ENCODE measurements around the gene AKR1A1.
A peak's percentile ranks its signal among the peaks of the same experiment; 100 is the strongest.

Gene AKR1A1

DNA sequence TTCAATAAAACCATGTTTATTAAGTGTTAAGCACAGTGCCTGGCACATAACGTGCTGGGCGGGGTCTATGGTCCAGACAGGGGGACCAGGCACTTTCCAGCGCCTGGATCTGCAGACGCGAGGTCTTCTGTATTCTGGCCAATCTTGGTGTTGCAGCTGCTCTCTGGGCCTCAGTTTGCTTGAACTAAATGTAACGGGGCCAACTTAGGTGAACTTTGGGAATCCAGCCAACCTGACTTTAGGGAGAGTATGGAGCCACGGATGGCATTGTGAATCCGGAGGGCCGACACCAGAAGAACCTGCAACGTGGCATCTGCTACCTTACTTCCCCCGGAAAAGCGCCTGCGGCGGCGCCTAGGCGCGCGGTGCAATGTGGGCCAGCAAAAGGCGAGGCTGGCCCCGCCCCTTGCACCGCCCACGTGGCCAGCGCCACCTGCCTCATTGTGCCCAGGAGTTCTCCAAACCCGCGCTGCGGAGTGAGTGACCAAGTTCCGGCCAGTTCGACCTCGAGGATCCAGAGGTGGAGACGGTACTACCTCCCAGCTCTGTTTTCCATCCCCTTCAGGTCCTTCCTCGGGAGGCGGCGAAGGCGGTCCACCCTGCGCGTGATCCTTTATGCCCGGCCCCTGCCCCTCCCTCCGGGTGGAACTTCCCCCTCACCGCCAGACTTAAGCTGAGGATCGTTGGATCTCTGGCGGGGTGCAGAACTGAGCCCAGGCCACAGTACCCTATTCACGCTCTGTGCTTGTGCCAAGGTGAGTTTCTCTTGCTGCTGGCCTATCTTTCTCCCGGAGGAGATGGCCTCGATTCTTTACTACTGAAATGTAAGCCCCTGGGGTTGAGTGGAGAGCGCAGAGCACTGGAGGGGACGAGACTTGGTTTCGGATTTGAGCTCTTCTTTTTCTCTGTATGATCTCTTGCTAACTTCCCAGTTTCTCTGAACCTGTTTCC is at the start of gene AKR1A1:
TSS of gene AKR1A1 (plus strand) at position 426 of the 951 bp plus-strand sequence. CDS start 10,969 bp downstream, outside the sequence.
- no peaks in the 10 kb centered on the region for H3K9me3 ChIP-seq (ENCODE audit: control insufficient read depth in 1 of 2, low read length in 2 of 2)
- peak within 1 kb of the TSS; percentile 76 to 86 for H3K9ac ChIP-seq (ENCODE audit: low read depth in 1 of 2, low read length in 2 of 2)
- H3K27me3 ChIP-seq (ENCODE audit: control insufficient read depth in 1 of 2, insufficient read depth in 2 of 2, low read length in 2 of 2), result no peaks in the 10 kb centered on the region
- H3K4me1 ChIP-seq (ENCODE audit: control insufficient read depth in 1 of 2, insufficient read depth in 2 of 2, low read length in 2 of 2), result peaks cover 12 to 25% of the 10 kb centered on the region in 2 donors
- H3K27ac ChIP-seq (ENCODE audit: low read depth, low read length), result peak within 1 kb of the TSS; percentile 86
- peaks cover 0 to 3% of the 10 kb centered on the region in 2 donors for H3K36me3 ChIP-seq (ENCODE audit: control insufficient read depth in 1 of 2, insufficient read depth in 2 of 2, low read length in 2 of 2)
- peak within 1 kb of the TSS; percentile 88 to 90 for H3K4me3 ChIP-seq (ENCODE audit: low read depth in 1 of 2, low read length in 2 of 2)

DNA sequence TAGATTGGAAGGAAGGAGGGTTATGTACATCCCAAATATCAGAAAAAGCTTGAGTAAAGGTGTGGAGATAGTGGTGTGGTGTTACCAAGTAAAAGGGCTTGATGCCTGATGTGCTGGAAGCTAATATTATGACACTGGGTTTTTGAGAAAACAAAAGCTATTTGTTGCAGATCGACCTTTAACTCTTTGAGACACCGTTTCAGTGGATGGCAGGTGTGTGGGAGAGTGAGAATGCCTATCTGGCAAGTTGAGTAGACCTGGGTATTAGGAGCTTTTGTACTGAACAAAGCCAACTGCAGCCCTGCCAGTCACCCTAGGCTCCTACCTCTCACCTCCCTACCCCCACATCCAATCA is 49.1 kb upstream of the AKR1A1 start:
- Histone ChIP-seq H3K27me3 (ENCODE audit: control insufficient read depth in 1 of 2, insufficient read depth in 2 of 2, low read length in 2 of 2) (no peaks in the 10 kb centered on the region), H3K27ac (ENCODE audit: low read depth, low read length) (no peak overlapping the region), H3K9me3 (ENCODE audit: control insufficient read depth in 1 of 2, low read length in 2 of 2) (no peaks in the 10 kb centered on the region), H3K9ac (ENCODE audit: low read depth in 1 of 2, low read length in 2 of 2) (peak overlapping the region; percentile 25 to 48), H3K4me1 (ENCODE audit: control insufficient read depth in 1 of 2, insufficient read depth in 2 of 2, low read length in 2 of 2) (peaks cover 25 to 27% of the 10 kb centered on the region in 2 donors), H3K36me3 (ENCODE audit: control insufficient read depth in 1 of 2, insufficient read depth in 2 of 2, low read length in 2 of 2) (peaks cover 0 to 4% of the 10 kb centered on the region in 2 donors), H3K4me3 (ENCODE audit: low read depth in 1 of 2, low read length in 2 of 2) (peak overlapping the region in 1 of 2 donors; percentile 99)

DNA sequence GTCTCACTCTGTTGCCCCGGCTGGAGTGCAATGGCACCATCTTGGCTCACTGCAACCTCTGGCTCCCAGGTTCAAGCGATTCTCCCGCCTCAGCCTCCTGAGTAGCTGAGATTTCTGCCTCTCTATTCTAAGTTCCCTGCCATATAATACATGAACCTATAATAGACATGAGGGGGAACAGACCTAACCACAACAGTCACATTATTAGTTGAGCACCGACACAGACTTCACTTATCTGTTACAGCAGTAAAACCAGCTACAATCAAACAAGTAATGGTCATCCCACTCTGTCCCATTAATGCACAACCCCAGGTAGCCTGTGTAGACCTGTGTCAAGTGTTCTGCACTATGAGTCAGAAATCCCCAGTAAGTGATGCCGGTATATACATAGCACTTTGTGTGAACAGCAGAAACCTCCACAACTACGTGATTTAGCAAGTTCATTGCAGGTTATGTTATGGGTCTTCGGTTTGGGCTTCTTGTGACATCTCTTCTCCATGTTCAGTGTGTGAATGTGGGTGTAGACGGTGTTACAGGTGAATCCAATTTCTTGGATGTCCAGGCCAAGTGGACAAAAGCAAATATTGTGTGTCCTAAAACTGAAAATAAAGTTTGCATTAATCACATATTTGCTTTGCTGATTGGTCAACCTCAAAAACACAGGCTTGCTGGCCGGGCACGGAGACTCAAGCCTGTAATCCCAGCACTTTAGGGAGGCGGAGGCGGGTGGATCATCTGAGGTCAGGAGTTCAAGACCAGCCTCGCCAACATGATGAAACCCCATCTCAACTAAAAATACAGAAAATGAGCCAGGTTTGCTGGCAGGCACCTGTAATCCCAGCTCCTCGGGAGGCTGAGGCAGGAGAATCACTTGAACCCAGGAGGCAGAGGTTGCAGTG is 46.9 kb upstream of the AKR1A1 start:
- Histone ChIP-seq H3K4me3 (ENCODE audit: low read depth in 1 of 2, low read length in 2 of 2) (no peak overlapping the region), H3K27me3 (ENCODE audit: control insufficient read depth in 1 of 2, insufficient read depth in 2 of 2, low read length in 2 of 2) (no peaks in the 10 kb centered on the region), H3K9me3 (ENCODE audit: control insufficient read depth in 1 of 2, low read length in 2 of 2) (no peaks in the 10 kb centered on the region), H3K27ac (ENCODE audit: low read depth, low read length) (no peak overlapping the region), H3K4me1 (ENCODE audit: control insufficient read depth in 1 of 2, insufficient read depth in 2 of 2, low read length in 2 of 2) (peaks cover 21 to 23% of the 10 kb centered on the region in 2 donors), H3K36me3 (ENCODE audit: control insufficient read depth in 1 of 2, insufficient read depth in 2 of 2, low read length in 2 of 2) (peaks cover 4 to 17% of the 10 kb centered on the region in 2 donors), H3K9ac (ENCODE audit: low read depth in 1 of 2, low read length in 2 of 2) (no peak overlapping the region)

GRCh38 chr1:45507195-45507594 is 43.4 kb upstream of the AKR1A1 start:
- Histone ChIP-seq H3K27ac (ENCODE audit: low read depth, low read length) (no peak overlapping the region), H3K36me3 (ENCODE audit: control insufficient read depth in 1 of 2, insufficient read depth in 2 of 2, low read length in 2 of 2) (peaks cover 29 to 44% of the 10 kb centered on the region in 2 donors), H3K27me3 (ENCODE audit: control insufficient read depth in 1 of 2, insufficient read depth in 2 of 2, low read length in 2 of 2) (no peaks in the 10 kb centered on the region), H3K9ac (ENCODE audit: low read depth in 1 of 2, low read length in 2 of 2) (no peak overlapping the region), H3K9me3 (ENCODE audit: control insufficient read depth in 1 of 2, low read length in 2 of 2) (no peaks in the 10 kb centered on the region), H3K4me3 (ENCODE audit: low read depth in 1 of 2, low read length in 2 of 2) (no peak overlapping the region), H3K4me1 (ENCODE audit: control insufficient read depth in 1 of 2, insufficient read depth in 2 of 2, low read length in 2 of 2) (no peaks in the 10 kb centered on the region)

DNA sequence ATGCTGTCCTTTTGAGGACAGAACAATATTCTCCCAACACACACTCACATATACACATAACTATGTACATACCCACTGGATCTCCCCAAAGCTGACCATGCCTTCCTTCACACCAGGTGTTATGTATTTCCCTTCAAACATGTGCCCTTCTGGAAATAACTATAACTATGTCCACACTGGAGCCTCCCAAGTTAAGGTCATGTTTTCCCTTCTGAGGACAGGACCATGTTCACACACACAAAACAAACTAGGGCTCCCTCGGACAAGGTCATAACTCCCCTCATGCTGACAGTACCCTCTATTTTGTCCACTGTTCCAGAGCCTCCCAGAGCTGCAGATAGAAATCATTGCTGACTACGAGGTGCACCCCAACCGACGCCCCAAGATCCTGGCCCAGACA is 42.7 kb upstream of the AKR1A1 start:
- Histone ChIP-seq H3K4me1 (ENCODE audit: control insufficient read depth in 1 of 2, insufficient read depth in 2 of 2, low read length in 2 of 2) (no peaks in the 10 kb centered on the region), H3K9ac (ENCODE audit: low read depth in 1 of 2, low read length in 2 of 2) (no peak overlapping the region), H3K4me3 (ENCODE audit: low read depth in 1 of 2, low read length in 2 of 2) (no peak overlapping the region), H3K9me3 (ENCODE audit: control insufficient read depth in 1 of 2, low read length in 2 of 2) (no peaks in the 10 kb centered on the region), H3K27me3 (ENCODE audit: control insufficient read depth in 1 of 2, insufficient read depth in 2 of 2, low read length in 2 of 2) (no peaks in the 10 kb centered on the region), H3K27ac (ENCODE audit: low read depth, low read length) (no peak overlapping the region), H3K36me3 (ENCODE audit: control insufficient read depth in 1 of 2, insufficient read depth in 2 of 2, low read length in 2 of 2) (peaks cover 32 to 51% of the 10 kb centered on the region in 2 donors)

DNA sequence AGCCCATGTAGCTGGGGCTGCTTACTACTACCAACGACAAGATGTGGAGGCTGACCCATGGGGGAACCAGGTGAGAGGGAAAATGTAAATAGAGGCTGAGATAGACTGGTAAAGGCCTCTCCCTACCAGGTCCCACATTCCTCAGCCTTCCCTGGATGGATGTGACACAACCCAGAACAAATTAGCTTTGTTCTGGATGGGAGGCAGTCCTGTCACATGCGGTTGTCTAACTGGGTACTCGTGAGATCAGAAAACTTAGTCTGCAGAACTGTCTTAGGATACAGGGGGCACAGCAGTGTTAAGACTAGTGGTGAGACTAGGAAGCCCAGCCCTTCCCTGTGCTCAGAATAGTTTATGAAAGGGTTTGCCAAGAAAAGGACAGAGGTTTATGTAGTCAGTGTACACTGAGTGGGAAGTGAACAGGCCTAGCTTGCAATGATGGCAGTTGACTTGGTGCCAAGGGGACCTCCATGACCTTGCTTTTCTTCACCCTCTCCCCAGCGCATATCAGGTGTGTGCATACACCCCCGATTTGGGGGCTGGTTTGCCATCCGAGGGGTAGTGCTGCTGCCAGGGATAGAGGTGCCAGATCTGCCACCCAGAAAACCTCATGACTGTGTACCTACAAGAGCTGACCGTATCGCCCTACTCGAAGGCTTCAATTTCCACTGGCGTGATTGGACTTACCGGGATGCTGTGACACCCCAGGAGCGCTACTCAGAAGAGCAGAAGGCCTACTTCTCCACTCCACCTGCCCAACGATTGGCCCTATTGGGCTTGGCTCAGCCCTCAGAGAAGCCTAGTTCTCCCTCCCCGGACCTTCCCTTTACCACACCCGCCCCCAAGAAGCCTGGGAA is 42.1 kb upstream of the AKR1A1 start:
- H3K4me3 ChIP-seq (ENCODE audit: low read depth in 1 of 2, low read length in 2 of 2), result no peak overlapping the region
- no peaks in the 10 kb centered on the region for H3K4me1 ChIP-seq (ENCODE audit: control insufficient read depth in 1 of 2, insufficient read depth in 2 of 2, low read length in 2 of 2)
- H3K27ac ChIP-seq (ENCODE audit: low read depth, low read length), result no peak overlapping the region
- no peaks in the 10 kb centered on the region for H3K9me3 ChIP-seq (ENCODE audit: control insufficient read depth in 1 of 2, low read length in 2 of 2)
- H3K9ac ChIP-seq (ENCODE audit: low read depth in 1 of 2, low read length in 2 of 2), result no peak overlapping the region
- H3K36me3 ChIP-seq (ENCODE audit: control insufficient read depth in 1 of 2, insufficient read depth in 2 of 2, low read length in 2 of 2), result peaks cover 32 to 57% of the 10 kb centered on the region in 2 donors
- H3K27me3 ChIP-seq (ENCODE audit: control insufficient read depth in 1 of 2, insufficient read depth in 2 of 2, low read length in 2 of 2), result no peaks in the 10 kb centered on the region

- Histone ChIP-seq H3K4me3 (ENCODE audit: low read depth in 1 of 2, low read length in 2 of 2) (no peak overlapping the region), H3K9ac (ENCODE audit: low read depth in 1 of 2, low read length in 2 of 2) (no peak overlapping the region), H3K4me1 (ENCODE audit: control insufficient read depth in 1 of 2, insufficient read depth in 2 of 2, low read length in 2 of 2) (peaks cover 7 to 8% of the 10 kb centered on the region in 2 donors), H3K27me3 (ENCODE audit: control insufficient read depth in 1 of 2, insufficient read depth in 2 of 2, low read length in 2 of 2) (no peaks in the 10 kb centered on the region), H3K36me3 (ENCODE audit: control insufficient read depth in 1 of 2, insufficient read depth in 2 of 2, low read length in 2 of 2) (peaks cover 41 to 75% of the 10 kb centered on the region in 2 donors), H3K9me3 (ENCODE audit: control insufficient read depth in 1 of 2, low read length in 2 of 2) (no peaks in the 10 kb centered on the region), H3K27ac (ENCODE audit: low read depth, low read length) (no peak overlapping the region)
Measured at GRCh38 chr1:45510036-45510971, 40.3 kb upstream of the AKR1A1 start.

GRCh38 chr1:45510972-45511527 is 39.6 kb upstream of the AKR1A1 start:
- H3K36me3 ChIP-seq (ENCODE audit: control insufficient read depth in 1 of 2, insufficient read depth in 2 of 2, low read length in 2 of 2), result peaks cover 46 to 78% of the 10 kb centered on the region in 2 donors

More at GRCh38 chr1:45510972-45511527, 39.6 kb upstream of the AKR1A1 start:
- H3K27ac ChIP-seq (ENCODE audit: low read depth, low read length), result no peak overlapping the region
- peaks cover 12 to 14% of the 10 kb centered on the region in 2 donors for H3K4me1 ChIP-seq (ENCODE audit: control insufficient read depth in 1 of 2, insufficient read depth in 2 of 2, low read length in 2 of 2)
- H3K9me3 ChIP-seq (ENCODE audit: control insufficient read depth in 1 of 2, low read length in 2 of 2), result no peaks in the 10 kb centered on the region
- H3K27me3 ChIP-seq (ENCODE audit: control insufficient read depth in 1 of 2, insufficient read depth in 2 of 2, low read length in 2 of 2), result no peaks in the 10 kb centered on the region
- H3K4me3 ChIP-seq (ENCODE audit: low read depth in 1 of 2, low read length in 2 of 2), result no peak overlapping the region
- H3K9ac ChIP-seq (ENCODE audit: low read depth in 1 of 2, low read length in 2 of 2), result no peak overlapping the region
